ENCODE data around the gene NANOS2.

NANOS2 gene

GRCh38 chr19:45913874-45914830 is at the start of gene NANOS2:
TSS of gene NANOS2 (minus strand) at chr19:45914778. CDS start at chr19:45914693, 85 bp downstream.
- peak; percentile 80 for DNase-seq

GRCh38 chr19:45962021-45962420 is 47.4 kb upstream of the NANOS2 start:
- no peak for DNase-seq

- DNase-seq: peak; percentile 66
Measured at GRCh38 chr19:45960595-45961235, 46.1 kb upstream of the NANOS2 start.

DNA sequence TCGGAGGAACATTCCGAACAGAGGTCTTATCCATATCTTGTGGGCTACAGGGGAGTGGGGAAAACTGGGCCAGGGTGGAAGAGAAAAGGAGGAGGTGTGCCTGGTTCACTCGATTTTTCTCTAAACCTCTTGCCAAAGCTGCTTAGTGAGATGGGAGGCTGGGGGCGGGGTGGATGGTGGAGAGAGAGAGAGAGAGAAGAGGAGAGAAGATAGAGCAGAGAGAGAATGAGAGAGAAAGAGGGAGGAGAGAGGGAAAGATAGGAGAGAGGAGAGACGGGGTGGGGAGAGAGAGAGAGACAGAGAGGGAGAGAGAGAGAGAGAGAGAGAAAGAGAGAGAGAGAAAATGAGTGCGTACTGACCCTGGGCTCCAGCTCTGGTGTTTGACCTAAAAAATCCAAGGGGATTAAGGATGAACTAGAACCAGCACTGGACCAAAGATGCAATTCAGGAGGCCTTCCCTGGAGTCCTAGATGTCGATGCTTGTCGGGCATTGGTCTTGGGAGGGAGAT is 45.0 kb upstream of the NANOS2 start:
- no peak for DNase-seq

- DNase-seq: no peak
Measured at GRCh38 chr19:45958769-45959516, 44.4 kb upstream of the NANOS2 start.

DNA sequence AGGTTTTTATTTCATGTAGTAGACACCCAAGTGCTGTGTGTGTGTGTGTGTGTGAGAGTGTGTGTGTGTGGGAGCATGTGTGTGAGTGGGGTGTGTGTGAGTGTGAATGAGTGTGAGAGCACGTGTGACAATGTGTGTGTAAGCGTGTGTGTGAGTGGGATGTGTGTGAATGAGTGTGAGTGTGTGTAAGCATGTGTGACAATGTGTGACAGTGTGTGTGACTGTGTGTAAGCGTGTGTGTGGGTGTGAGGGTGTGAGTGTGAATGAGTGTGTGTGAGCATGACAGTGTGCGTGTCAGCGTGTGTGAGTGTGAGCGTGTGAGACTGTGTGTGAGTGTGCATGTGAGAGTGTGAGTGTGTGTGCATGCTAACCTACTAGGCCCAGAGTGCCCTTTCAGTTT is 43.7 kb upstream of the NANOS2 start:
- no peak for DNase-seq

GRCh38 chr19:45955905-45956608 is 41.5 kb upstream of the NANOS2 start:
- DNase-seq: peak; percentile 38

DNA sequence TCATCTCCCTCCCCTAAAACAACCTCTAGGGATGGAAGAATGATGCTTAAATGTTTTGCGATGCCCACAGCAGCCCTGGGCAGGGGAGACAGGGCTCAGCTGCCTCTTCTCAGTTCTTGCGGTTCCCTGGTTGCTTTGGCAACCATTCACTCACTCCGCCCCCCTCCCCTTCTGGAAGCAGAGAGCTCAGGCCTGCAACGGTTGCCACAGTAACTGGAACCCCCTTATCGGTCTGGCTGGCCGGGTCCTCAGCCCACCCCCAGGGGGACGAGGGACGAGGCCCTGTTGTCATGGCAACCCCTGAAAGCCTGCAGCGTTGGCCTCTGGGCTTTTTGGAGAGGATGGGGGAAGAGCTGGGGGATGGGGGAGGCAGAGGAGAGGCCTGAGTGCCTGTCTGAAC is 39.6 kb upstream of the NANOS2 start:
- DNase-seq: peak; percentile 96

DNA sequence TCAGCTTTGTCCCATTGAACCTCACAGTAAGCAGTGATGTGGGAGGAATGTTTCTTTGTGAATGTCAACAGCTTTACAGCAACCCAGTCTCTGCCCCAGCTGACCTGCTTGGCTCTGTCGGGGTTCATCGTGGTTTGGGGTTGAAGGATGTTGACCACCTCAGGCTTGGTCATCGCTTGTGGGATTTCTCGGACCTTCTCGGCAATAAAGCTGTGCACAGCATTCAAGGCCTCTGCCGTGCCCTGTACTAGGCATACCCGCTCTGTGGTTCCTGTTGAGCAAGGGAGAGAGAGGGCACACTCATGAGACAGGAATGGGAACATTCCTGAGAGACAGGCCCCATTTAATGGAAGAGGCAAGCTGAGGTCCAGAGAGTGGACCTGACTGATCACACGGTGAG is 39.1 kb upstream of the NANOS2 start:
- DNase-seq: no peak

DNA sequence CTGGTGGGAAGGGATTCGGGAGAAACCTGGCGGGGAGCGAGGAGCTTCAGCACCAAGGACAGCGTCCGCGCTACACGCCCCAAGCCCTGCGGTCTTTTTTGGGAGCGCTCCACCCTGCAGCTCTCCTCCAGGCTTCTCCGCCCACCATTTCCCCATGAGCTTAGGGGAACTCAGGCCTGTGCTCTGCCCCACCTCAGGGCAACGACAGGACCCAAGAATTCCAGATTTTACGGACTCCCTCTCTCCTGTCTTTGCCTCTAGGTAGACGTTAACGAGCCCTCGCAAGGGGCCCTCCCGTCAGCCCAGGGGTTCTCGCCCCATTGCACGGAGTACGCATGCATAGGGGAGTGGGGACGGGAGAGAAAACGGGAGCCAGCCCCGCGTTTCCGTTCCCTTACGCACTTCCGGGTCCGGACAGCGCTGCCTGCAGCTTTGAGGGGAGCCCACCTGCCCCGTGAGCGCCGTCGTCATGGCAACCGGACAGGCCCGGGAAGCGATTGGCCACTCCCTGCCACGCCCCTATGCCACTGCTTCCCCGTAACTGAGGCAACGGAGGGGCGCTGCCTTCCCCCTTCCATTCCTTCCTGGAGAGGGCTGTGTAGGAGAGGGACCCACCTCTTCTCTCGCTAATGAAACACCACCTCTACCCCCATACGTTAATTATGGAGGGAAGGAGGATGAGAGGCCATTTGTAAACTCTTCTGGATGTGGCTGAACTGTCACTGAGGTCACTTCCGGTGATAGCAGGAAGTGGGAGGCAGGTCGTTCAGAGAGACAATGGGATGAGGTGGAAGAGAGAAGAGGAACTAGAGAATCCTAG is 38.3 kb upstream of the NANOS2 start:
- DNase-seq: peak; percentile 78

GRCh38 chr19:45952341-45952685 is 37.7 kb upstream of the NANOS2 start:
- DNase-seq: peak; percentile 90

DNA sequence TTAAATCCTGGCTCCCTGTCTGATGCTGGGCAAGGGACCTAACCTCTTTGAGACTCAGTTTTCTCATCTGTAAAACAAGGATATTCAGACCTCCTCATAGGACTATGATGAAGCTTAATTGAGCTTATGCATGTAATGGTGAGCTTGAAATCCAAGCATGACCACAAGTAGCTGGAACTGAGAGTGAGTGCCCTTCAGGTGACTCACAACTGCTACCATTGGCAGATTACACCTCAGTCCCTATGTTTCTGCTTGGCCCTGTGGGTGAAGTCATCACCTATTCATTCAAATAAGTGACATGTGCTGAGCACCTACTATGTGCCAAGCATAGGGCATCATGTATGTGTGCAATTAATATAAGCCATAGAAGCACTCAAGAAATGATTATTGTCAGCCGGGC is 33.3 kb upstream of the NANOS2 start:
- DNase-seq: no peak

GRCh38 chr19:45940515-45940805 is 25.9 kb upstream of the NANOS2 start:
- no peak for DNase-seq

DNA sequence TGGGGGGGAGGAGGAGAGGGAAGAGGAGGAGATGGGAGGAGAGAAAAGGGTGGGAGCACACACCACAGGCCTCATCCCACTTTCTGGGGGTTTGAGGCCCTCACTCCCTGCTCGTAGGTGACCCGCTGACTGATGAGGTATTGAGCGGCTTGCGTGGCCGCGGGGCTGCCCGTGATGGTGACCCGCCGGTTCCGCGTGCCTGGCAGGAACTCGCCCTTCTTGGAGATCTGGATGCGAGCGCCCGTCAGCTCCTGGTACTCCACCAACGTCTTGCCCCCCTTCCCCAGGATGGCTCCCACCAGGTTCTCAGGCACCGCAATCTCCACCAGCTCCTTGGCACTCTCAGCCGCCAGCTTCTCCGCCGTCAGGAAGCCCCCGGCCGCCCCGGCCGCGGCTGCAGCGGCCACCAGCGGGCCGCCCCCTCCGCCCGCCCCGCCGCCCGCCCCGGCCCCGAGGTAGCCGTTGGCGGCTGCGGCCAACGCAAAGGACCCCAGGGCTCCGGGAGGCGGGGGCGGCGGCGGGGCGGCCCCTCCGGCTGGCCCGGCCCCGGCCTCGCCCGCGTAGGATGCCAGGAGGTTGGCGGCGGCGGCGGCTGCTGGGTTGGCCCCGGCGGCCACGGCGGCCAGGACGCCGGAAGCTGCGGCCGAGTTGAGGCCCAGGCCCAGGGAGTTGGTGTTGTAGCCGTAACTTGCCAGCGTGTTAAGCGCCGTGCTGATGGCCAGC is 25.4 kb upstream of the NANOS2 start:
- DNase-seq: no peak

- no peak for DNase-seq
Measured at GRCh38 chr19:45938733-45939319, 24.2 kb upstream of the NANOS2 start.

- no peak for DNase-seq
Measured at GRCh38 chr19:45935267-45935666, 20.7 kb upstream of the NANOS2 start.

- DNase-seq: no peak
Measured at GRCh38 chr19:45934551-45935230, 20.1 kb upstream of the NANOS2 start.

DNA sequence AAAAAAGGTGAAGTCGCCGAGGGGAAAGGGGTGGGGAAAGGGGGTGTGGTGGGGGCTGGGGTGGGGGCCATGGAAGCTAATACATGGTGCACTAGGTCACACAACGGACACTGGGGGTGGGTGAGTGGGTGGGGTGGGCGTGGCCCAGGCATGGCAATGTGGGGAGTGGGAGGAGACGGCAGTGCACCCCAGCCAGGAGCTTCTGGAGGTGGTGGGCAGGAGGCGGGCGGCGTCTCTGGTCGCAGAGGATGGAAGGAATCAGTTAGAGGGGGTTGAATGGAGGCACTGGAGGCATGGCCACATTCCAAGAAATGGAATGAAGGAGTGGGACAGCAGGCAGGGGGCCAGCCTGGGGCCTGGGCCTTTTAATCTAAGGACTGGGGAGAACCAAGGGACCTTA is 19.2 kb upstream of the NANOS2 start:
- DNase-seq: no peak

- no peak for DNase-seq
Measured at GRCh38 chr19:45931055-45931454, 16.5 kb upstream of the NANOS2 start.

DNA sequence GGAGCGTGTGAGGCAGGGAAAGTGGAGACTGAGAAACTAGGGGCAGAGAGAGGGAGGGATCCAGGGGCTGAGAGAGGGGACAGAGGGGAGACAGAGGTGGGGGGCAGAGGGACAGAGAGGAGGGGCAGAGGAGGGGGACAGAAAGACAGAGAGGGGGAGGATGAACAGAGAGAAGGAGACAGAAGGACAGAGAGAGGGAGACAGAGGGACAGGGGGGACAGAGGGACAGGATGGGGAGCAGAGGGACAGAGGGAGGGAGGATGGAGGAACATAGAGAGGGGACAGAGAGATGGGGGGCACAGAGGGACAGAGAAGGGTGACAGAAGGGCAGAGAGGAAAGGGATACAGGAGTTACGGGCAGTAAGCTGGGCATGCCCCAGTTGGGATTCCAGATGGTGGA is 14.7 kb upstream of the NANOS2 start:
- DNase-seq: no peak

Data from eye (tissue), 1 donor.